ENCODE measurements around the gene SHPK.

Gene SHPK

GRCh38 chr17:3657874-3658783 is 22.1 kb upstream of the SHPK start:
- no peaks in the 10 kb centered on the region for H3K27me3 ChIP-seq (ENCODE audit: insufficient read depth, low read length)
- no peak overlapping the region for H3K27ac ChIP-seq (ENCODE audit: low read depth, low read length, poor library complexity, severe bottlenecking)
- no peak overlapping the region for H3K4me3 ChIP-seq (ENCODE audit: low read depth, low read length, poor library complexity, severe bottlenecking)
- no peak overlapping the region for H3K4me2 ChIP-seq (ENCODE audit: low read length)
- H3K36me3 ChIP-seq (ENCODE audit: insufficient read depth, low read length): no peaks in the 10 kb centered on the region; the same call in 1 of the 2 replicates
- H3K9ac ChIP-seq (ENCODE audit: low read length): no peak overlapping the region
- no peak overlapping the region for H2AFZ ChIP-seq (ENCODE audit: low read length)
- no peaks in the 10 kb centered on the region for H3K79me2 ChIP-seq (ENCODE audit: insufficient read depth, low read length)
- H3F3A ChIP-seq (ENCODE audit: insufficient read depth, low read length): no peaks in the 10 kb centered on the region
- H3K4me1 ChIP-seq (ENCODE audit: insufficient read depth, low read length, severe bottlenecking): no peaks in the 10 kb centered on the region
- H3K9me3 ChIP-seq (ENCODE audit: low read length): no peaks in the 10 kb centered on the region
- no peaks in the 10 kb centered on the region for H4K20me1 ChIP-seq (ENCODE audit: insufficient read depth, low read length)
- no peak for TF ChIP-seq EZH2 (IDR thresholded peaks at IDR 0.05; ENCODE audit: borderline replicate concordance, low read length)
- TF ChIP-seq, protein P1, sequence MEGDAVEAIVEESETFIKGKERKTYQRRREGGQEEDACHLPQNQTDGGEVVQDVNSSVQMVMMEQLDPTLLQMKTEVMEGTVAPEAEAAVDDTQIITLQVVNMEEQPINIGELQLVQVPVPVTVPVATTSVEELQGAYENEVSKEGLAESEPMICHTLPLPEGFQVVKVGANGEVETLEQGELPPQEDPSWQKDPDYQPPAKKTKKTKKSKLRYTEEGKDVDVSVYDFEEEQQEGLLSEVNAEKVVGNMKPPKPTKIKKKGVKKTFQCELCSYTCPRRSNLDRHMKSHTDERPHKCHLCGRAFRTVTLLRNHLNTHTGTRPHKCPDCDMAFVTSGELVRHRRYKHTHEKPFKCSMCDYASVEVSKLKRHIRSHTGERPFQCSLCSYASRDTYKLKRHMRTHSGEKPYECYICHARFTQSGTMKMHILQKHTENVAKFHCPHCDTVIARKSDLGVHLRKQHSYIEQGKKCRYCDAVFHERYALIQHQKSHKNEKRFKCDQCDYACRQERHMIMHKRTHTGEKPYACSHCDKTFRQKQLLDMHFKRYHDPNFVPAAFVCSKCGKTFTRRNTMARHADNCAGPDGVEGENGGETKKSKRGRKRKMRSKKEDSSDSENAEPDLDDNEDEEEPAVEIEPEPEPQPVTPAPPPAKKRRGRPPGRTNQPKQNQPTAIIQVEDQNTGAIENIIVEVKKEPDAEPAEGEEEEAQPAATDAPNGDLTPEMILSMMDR (IDR thresholded peaks at IDR 0.05; ENCODE audit: low read length): no peak
- no peaks in the 10 kb centered on the region for H3K9me2 ChIP-seq (ENCODE audit: low read depth, low read length)

- no peak overlapping the region for H3K4me3 ChIP-seq (ENCODE audit: low read depth, low read length, poor library complexity, severe bottlenecking)
- H3K9me2 ChIP-seq (ENCODE audit: low read depth, low read length): no peaks in the 10 kb centered on the region
- H4K20me1 ChIP-seq (ENCODE audit: insufficient read depth, low read length): no peaks in the 10 kb centered on the region
- no peak overlapping the region for H2AFZ ChIP-seq (ENCODE audit: low read length)
- H3K9me3 ChIP-seq (ENCODE audit: low read length): no peaks in the 10 kb centered on the region
- H3K27me3 ChIP-seq (ENCODE audit: insufficient read depth, low read length): no peaks in the 10 kb centered on the region
- H3K36me3 ChIP-seq (ENCODE audit: insufficient read depth, low read length): no peaks in the 10 kb centered on the region; the same call in 1 of the 2 replicates
- H3K79me2 ChIP-seq (ENCODE audit: insufficient read depth, low read length): no peaks in the 10 kb centered on the region
- TF ChIP-seq EZH2 (IDR thresholded peaks at IDR 0.05; ENCODE audit: borderline replicate concordance, low read length): no peak
- H3K27ac ChIP-seq (ENCODE audit: low read depth, low read length, poor library complexity, severe bottlenecking): no peak overlapping the region
- no peaks in the 10 kb centered on the region for H3K4me1 ChIP-seq (ENCODE audit: insufficient read depth, low read length, severe bottlenecking)
- H3F3A ChIP-seq (ENCODE audit: insufficient read depth, low read length): no peaks in the 10 kb centered on the region
- no peak overlapping the region for H3K9ac ChIP-seq (ENCODE audit: low read length)
- H3K4me2 ChIP-seq (ENCODE audit: low read length): no peak overlapping the region
Observed at GRCh38 chr17:3657588-3657869, 21.5 kb upstream of the SHPK start.

DNA sequence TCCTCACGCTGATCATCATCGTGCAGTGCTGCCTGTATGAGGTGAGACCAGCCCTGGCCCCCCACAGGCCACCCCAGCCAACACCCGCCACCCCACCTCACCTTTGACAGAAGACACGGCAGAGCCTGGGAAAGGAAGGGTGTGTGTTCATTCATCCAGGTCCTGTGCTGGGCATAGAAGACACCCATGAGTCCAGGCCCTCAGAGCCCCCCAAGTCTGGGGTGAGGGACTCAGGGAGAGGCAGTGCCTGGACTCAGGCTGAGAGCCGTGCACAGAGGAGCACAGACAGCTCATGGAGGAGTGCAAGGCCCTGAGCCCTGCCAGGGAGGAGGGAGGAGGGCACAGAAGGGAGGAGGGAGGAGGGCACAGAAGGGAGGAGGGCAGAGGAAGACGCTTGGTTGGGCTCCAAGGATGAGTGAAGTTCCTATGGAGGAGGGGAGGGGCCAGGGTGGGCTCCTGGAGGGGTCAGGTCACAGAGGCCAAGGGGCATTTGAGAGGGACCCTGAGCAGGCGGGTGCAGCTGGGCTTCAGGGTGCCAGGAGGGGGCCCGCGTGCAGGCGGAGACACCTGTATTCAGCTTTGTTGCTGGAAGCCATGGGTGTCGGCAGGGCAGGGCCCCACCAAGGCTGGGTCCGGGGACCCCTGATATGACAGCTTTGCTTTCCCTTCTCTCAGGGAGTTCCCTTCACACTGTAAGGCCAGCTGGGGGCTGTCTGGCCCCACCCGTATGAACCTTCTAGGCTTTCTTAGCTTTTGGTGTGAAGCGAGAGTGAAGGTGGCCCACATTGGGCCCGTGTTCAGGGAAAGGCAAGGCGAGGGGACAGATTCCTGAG is 20.9 kb upstream of the SHPK start:
- no peaks in the 10 kb centered on the region for H3K79me2 ChIP-seq (ENCODE audit: insufficient read depth, low read length)
- no peaks in the 10 kb centered on the region for H4K20me1 ChIP-seq (ENCODE audit: insufficient read depth, low read length)
- H3F3A ChIP-seq (ENCODE audit: insufficient read depth, low read length): no peaks in the 10 kb centered on the region
- no peak overlapping the region for H3K4me2 ChIP-seq (ENCODE audit: low read length)
- H3K9ac ChIP-seq (ENCODE audit: low read length): no peak overlapping the region
- H3K27me3 ChIP-seq (ENCODE audit: insufficient read depth, low read length): no peaks in the 10 kb centered on the region
- H3K4me1 ChIP-seq (ENCODE audit: insufficient read depth, low read length, severe bottlenecking): no peaks in the 10 kb centered on the region
- TF ChIP-seq EZH2 (IDR thresholded peaks at IDR 0.05; ENCODE audit: borderline replicate concordance, low read length): no peak
- TF ChIP-seq, protein P1 (IDR thresholded peaks at IDR 0.05; ENCODE audit: low read length): no peak
- no peak overlapping the region for H3K27ac ChIP-seq (ENCODE audit: low read depth, low read length, poor library complexity, severe bottlenecking)
- no peaks in the 10 kb centered on the region; the same call in 1 of the 2 replicates for H3K36me3 ChIP-seq (ENCODE audit: insufficient read depth, low read length)
- H3K4me3 ChIP-seq (ENCODE audit: low read depth, low read length, poor library complexity, severe bottlenecking): no peak overlapping the region
- no peak overlapping the region for H2AFZ ChIP-seq (ENCODE audit: low read length)
- H3K9me2 ChIP-seq (ENCODE audit: low read depth, low read length): no peaks in the 10 kb centered on the region
- no peaks in the 10 kb centered on the region for H3K9me3 ChIP-seq (ENCODE audit: low read length)

Measured in OCI-LY1 (cell line).